Measurements from ENCODE around the gene KCNK5. TPM values are rescaled to one million over a fixed set of nuclear protein-coding genes. Genes with fewer than 3 reads are reported as not detected.

KCNK5 gene
- total and polyA plus RNA-seq, 9 of the 15 experiments (the other 6 are each of a cell fraction or from before 2014, with no cell fraction given): 1.5 to 45.8 (median 25.8) TPM

GRCh38 chr6:39225946-39226437 lies 3.3 kb downstream of the KCNK5 start (continued):
- no peak for TF ChIP-seq ZNF778 (CRISPR knock-in tag; IDR thresholded peaks at IDR 0.05)
- TF ChIP-seq SPI1 (IDR thresholded peaks at IDR 0.05; ENCODE audit: borderline replicate concordance, low read depth, low read length): peak; percentile 63; the same call in 1 of the 2 replicates
- no peak for TF ChIP-seq XRCC4 (IDR thresholded peaks at IDR 0.05; ENCODE audit: extremely low read depth, insufficient read depth, insufficient read length)
- TF ChIP-seq JUN (IDR thresholded peaks at IDR 0.05; ENCODE audit: borderline replicate concordance, low read depth, low read length): peak; percentile 88
- no peak for TF ChIP-seq JUN (CRISPR knock-in tag; IDR thresholded peaks at IDR 0.05; ENCODE audit: borderline replicate concordance)
- TF ChIP-seq ARID3B (CRISPR knock-in tag; IDR thresholded peaks at IDR 0.05; ENCODE audit: borderline replicate concordance): no peak
- TF ChIP-seq E2F1 (CRISPR knock-in tag; IDR thresholded peaks at IDR 0.05): 0 out of 2 replicates have a peak, but pooled peaks have one; percentile 39
- TF ChIP-seq MXI1 (IDR thresholded peaks at IDR 0.05; ENCODE audit: low read depth, low read length): no peak
- peak; percentile 47; the same call in 1 of the 2 replicates for TF ChIP-seq TEAD4 (IDR thresholded peaks at IDR 0.05; ENCODE audit: low read length)
- no peak for TF ChIP-seq TEAD4 (CRISPR knock-in tag; IDR thresholded peaks at IDR 0.05; ENCODE audit: borderline replicate concordance)
- TF ChIP-seq REST (IDR thresholded peaks at IDR 0.05; ENCODE audit: borderline replicate concordance): peak; percentile 72
- TF ChIP-seq REST (CRISPR knock-in tag; IDR thresholded peaks at IDR 0.05; ENCODE audit: low read depth): no peak
- no peak for TF ChIP-seq CHD4 (IDR thresholded peaks at IDR 0.05; ENCODE audit: insufficient read depth, insufficient replicate concordance, low read depth, low read length, poor library complexity, severe bottlenecking)
- TF ChIP-seq RAD21 (CRISPR knock-in tag; conservative IDR thresholded peaks at IDR 0.05 in 1 of 2, IDR thresholded peaks at IDR 0.05 in 1 of 2): no peak
